HG03097 (cell line): ENCODE data around the gene IGFL2.
"Not testable (repeated sequence)": the region's sequence is repeated elsewhere in the genome, so short reads cannot be mapped to it uniquely, and the experiment has no call there.

Experiments used
- ATAC-seq: cut with Tn5 transposase; IDR thresholded peaks from one replicate; pipeline ENCODE4 v1.9.1; 2021; ENCODE audit not compliant: unreplicated experiment, low FRiP score

Gene IGFL2

DNA sequence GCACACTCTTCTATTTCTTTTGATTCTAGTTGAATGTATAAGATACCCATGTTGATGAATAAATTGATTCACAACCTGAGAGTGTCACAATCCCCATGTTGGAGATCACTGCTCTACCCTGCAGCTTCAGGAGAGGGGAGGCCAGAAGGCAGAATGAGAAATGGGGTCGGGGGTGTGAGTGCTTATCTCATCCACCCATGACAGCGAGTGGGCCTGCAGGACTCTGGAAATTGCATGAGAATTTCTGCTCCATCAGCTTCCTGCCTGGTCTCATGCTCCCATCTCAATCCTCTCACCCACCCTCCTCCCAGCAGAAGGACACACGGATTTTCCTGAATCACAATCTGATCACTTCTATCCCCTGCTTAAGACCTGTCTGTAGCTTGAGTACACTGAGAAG lies 58.6 kb downstream of the IGFL2 start:
- no peak for ATAC-seq

- not testable (repeated sequence) for ATAC-seq
Measured at GRCh38 chr19:46207858-46208257, 59.8 kb downstream of the IGFL2 start.

GRCh38 chr19:46209051-46209450 lies 61.0 kb downstream of the IGFL2 start:
- ATAC-seq: no peak

DNA sequence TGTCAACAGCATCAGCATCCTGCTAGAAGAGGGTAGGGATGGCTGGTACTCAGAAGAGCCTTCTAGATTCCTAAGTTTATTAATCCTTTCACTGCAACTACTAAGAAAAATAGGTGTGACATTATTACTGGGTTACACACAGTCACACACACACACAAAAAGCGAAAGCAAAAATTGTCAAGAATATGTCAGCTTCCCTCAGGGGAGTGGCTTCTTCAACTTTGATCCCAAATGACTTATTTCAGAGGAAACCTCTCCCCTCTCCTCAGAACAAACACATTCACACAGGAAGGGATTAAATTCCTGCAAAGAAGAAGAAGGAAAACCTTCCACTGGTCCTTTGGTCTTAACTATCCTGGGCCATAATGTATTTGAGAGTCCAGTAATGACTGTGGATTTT lies 61.4 kb downstream of the IGFL2 start:
- no peak for ATAC-seq

- no peak for ATAC-seq
Measured at GRCh38 chr19:46210669-46211068, 62.6 kb downstream of the IGFL2 start.
